H9 (cell line): ENCODE results near the gene AGAP5. TPM values are rescaled to one million over a fixed set of nuclear protein-coding genes. Genes with fewer than 3 reads are reported as not detected.
A peak's percentile ranks its signal among the peaks of the same experiment; 100 is the strongest.

Experiments used
- DNase-seq: peaks from one replicate; pipeline ENCODE4 v3.0.0-alpha.2; 2017
- H2AFZ ChIP-seq: one replicate; pipeline ENCODE4 v1.6.1; 2013; ENCODE audit warnings: mild to moderate bottlenecking, low read length, control low read depth, moderate library complexity
- H2AK5ac ChIP-seq: 2 replicates; pipeline ENCODE4 v1.6.1; 2013; ENCODE audit warnings: low read length, control low read depth, mixed read lengths; ENCODE audit not compliant: insufficient read length
- H2BK120ac ChIP-seq: one replicate; pipeline ENCODE4 v1.6.1; 2013; ENCODE audit warnings: low read depth, mild to moderate bottlenecking, low read length, control low read depth, inconsistent platforms; ENCODE audit not compliant: poor library complexity, severe bottlenecking
- H2BK12ac ChIP-seq: 2 replicates; pipeline ENCODE4 v1.6.1; 2013; ENCODE audit warnings: low read length, control low read depth, mixed read lengths, low read depth; ENCODE audit not compliant: insufficient read length
- H2BK15ac ChIP-seq: 2 replicates; pipeline ENCODE4 v1.6.1; 2013; ENCODE audit warnings: low read depth, low read length, control low read depth
- H2BK20ac ChIP-seq: one replicate; pipeline ENCODE4 v1.6.1; 2013; ENCODE audit warnings: low read depth, mild to moderate bottlenecking, low read length, control low read depth, inconsistent platforms; ENCODE audit not compliant: poor library complexity, severe bottlenecking
- H2BK5ac ChIP-seq: 2 replicates; pipeline ENCODE4 v1.6.1; 2013; ENCODE audit warnings: low read length, control low read depth, mixed read lengths; ENCODE audit not compliant: insufficient read length
- H3K14ac ChIP-seq: 2 replicates; pipeline ENCODE4 v1.6.1; 2013; ENCODE audit warnings: low read length, control low read depth; ENCODE audit not compliant: insufficient read depth
- H3K18ac ChIP-seq: 2 replicates; pipeline ENCODE4 v1.6.1; 2013; ENCODE audit warnings: low read depth, mild to moderate bottlenecking, mixed read lengths, low read length, control low read depth; ENCODE audit not compliant: insufficient read length
- H3K23ac ChIP-seq: 2 replicates; pipeline ENCODE4 v1.6.1; 2013; ENCODE audit warnings: low read length, control low read depth, mixed read lengths, low read depth; ENCODE audit not compliant: insufficient read length
- H3K23me2 ChIP-seq: 2 replicates; pipeline ENCODE4 v1.6.1; 2013; ENCODE audit warnings: low read depth, mild to moderate bottlenecking, mixed read lengths, low read length, control low read depth; ENCODE audit not compliant: insufficient read length, poor library complexity, severe bottlenecking
- H3K27ac ChIP-seq: 2 replicates; pipeline ENCODE4 v1.5.1; 2013; ENCODE audit warnings: low read length, control low read depth, mixed read lengths, low read depth; ENCODE audit not compliant: insufficient read length
- H3K27me3 ChIP-seq: 2 replicates; pipeline ENCODE4 v1.6.1; 2013; ENCODE audit warnings: low read length, control low read depth, inconsistent platforms; ENCODE audit not compliant: insufficient read depth
- H3K4ac ChIP-seq: 2 replicates; pipeline ENCODE4 v1.6.1; 2013; ENCODE audit warnings: low read depth, mild to moderate bottlenecking, control low read depth, inconsistent platforms, low read length, moderate library complexity
- H3K4me1 ChIP-seq: 2 replicates; pipeline ENCODE4 v1.6.1; 2013; ENCODE audit warnings: low read length, control low read depth, inconsistent platforms; ENCODE audit not compliant: insufficient read depth
- H3K4me2 ChIP-seq: 2 replicates; pipeline ENCODE4 v1.6.1; 2013; ENCODE audit warnings: low read length, control low read depth, mixed read lengths; ENCODE audit not compliant: insufficient read length, insufficient read depth
- H3K56ac ChIP-seq: 2 replicates; pipeline ENCODE4 v1.6.1; 2013; ENCODE audit warnings: low read depth, mild to moderate bottlenecking, mixed read lengths, low read length, control low read depth; ENCODE audit not compliant: insufficient read length
- H3K79me1 ChIP-seq: 2 replicates; pipeline ENCODE4 v1.6.1; 2013; ENCODE audit warnings: low read depth, mild to moderate bottlenecking, moderate library complexity, low read length, control low read depth, inconsistent platforms; ENCODE audit not compliant: insufficient read depth, poor library complexity, severe bottlenecking
- H3K79me2 ChIP-seq: 2 replicates; pipeline ENCODE4 v1.6.1; 2013; ENCODE audit warnings: low read length, control low read depth, inconsistent platforms; ENCODE audit not compliant: insufficient read depth
- H3K9ac ChIP-seq: 2 replicates; pipeline ENCODE4 v1.6.1; 2013; ENCODE audit warnings: low read length, control low read depth, mixed read lengths; ENCODE audit not compliant: insufficient read length; ENCODE audit errors: extremely low read depth
- H3K9me3 ChIP-seq: one replicate; pipeline ENCODE4 v1.6.1; 2013; ENCODE audit warnings: low read depth, low read length, inconsistent platforms; ENCODE audit not compliant: control insufficient read depth
- H3T11ph ChIP-seq: one replicate; pipeline ENCODE4 v1.6.1; 2013; ENCODE audit warnings: mild to moderate bottlenecking, low read length, control low read depth, inconsistent platforms
- H4K20me1 ChIP-seq: one replicate; pipeline ENCODE4 v1.6.1; 2013; ENCODE audit not compliant: control insufficient read depth, insufficient read length, insufficient read depth
- H4K5ac ChIP-seq: 2 replicates; pipeline ENCODE4 v1.6.1; 2013; ENCODE audit warnings: low read depth, mild to moderate bottlenecking, mixed read lengths, low read length, control low read depth; ENCODE audit not compliant: insufficient read length
- H4K8ac ChIP-seq: replicated peaks from 2 replicates; pipeline ENCODE4 v1.6.1; 2013; ENCODE audit warnings: low read length, control low read depth, mixed read lengths, low read depth; ENCODE audit not compliant: insufficient read length
- H4K91ac ChIP-seq: 2 replicates; pipeline ENCODE4 v1.6.1; 2013; ENCODE audit warnings: low read depth, mild to moderate bottlenecking, moderate library complexity, mixed read lengths, low read length, control low read depth; ENCODE audit not compliant: insufficient read length
- H3K27ac Mint-ChIP-seq, 3 experiments: 2 replicates in 2 of 3; 3 replicates in 1 of 3; pipeline ENCODE4 v1.8.0; 2020 to 2021; ENCODE audit warnings: mixed read lengths in 3 of 3, mild to moderate bottlenecking in 1 of 3, moderate library complexity in 1 of 3
- H3K27me3 Mint-ChIP-seq: 2 replicates; pipeline ENCODE4 v1.8.0; 2021; ENCODE audit warnings: low read depth, mild to moderate bottlenecking, moderate library complexity, mixed read lengths
- H3K36me3 Mint-ChIP-seq, 3 experiments: 2 replicates in 2 of 3; 3 replicates in 1 of 3; pipeline ENCODE4 v1.8.0; 2020 to 2021; ENCODE audit warnings: low read depth in 3 of 3, mixed read lengths in 3 of 3; ENCODE audit not compliant: insufficient read depth in 1 of 3
- H3K4me1 Mint-ChIP-seq, 2 experiments: 2 replicates each; pipeline ENCODE4 v1.8.0; 2020; ENCODE audit warnings: mixed read lengths in 2 of 2
- H3K4me3 Mint-ChIP-seq, 2 experiments: 2 replicates in 1 of 2; 3 replicates in 1 of 2; pipeline ENCODE4 v1.8.0; 2020 to 2021; ENCODE audit warnings: mild to moderate bottlenecking in 2 of 2, mixed read lengths in 2 of 2, moderate library complexity in 1 of 2
- H3K9me3 Mint-ChIP-seq, 2 experiments: 2 replicates in 1 of 2; 3 replicates in 1 of 2; pipeline ENCODE4 v1.8.0; 2020; ENCODE audit warnings: mild to moderate bottlenecking in 2 of 2, mixed read lengths in 2 of 2, moderate library complexity in 1 of 2
- CTCF ChIP-seq: fragments of 200-600 bp; sonication (generic); conservative IDR thresholded peaks from 3 replicates; pipeline ENCODE4 v1.8.0; 2021; ENCODE audit warnings: antibody characterized with exemption, mild to moderate bottlenecking
- WGBS: extraction: QIAGEN DNeasy Blood & Tissue Kit; methylation state at CpG from one replicate; pipeline ENCODE4 v1.1.7; 2013; ENCODE audit warnings: missing lambda C conversion rate, low lambda C conversion rate, mixed read lengths; ENCODE audit not compliant: insufficient read length; ENCODE audit errors: extremely low coverage; 5-methylcytosine and 5-hydroxymethylcytosine counted together
- total RNA-seq: library from RNA; stranded (reverse); gene quantifications from 2 replicates; pipeline ENCODE4 v1.2.1, GENCODE V29; 2021

Gene AGAP5
- total RNA-seq, 1 experiment from 2014 or later = 5.2 TPM

- no peak overlapping the region for H3K56ac ChIP-seq
- H2AFZ ChIP-seq = no peak overlapping the region
Measured at GRCh38 chr10:73647875-73648651, 49.8 kb downstream of the AGAP5 start.

More at GRCh38 chr10:73647875-73648651, 49.8 kb downstream of the AGAP5 start:
- Histone ChIP-seq H2BK5ac (no peak overlapping the region), H3K79me1 (no peaks in the 10 kb centered on the region), H4K8ac (no peak overlapping the region), H3K79me2 (no peaks in the 10 kb centered on the region), H4K91ac (no peak overlapping the region), H3K9me3 (no peaks in the 10 kb centered on the region), H3K18ac (no peak overlapping the region), H3K4me2 (peak overlapping the region; percentile 26), H3K27me3 (no peaks in the 10 kb centered on the region), H3K9ac (no peak overlapping the region), H2AK5ac (no peak overlapping the region), H2BK15ac (no peak overlapping the region), H4K5ac (no peak overlapping the region), H2BK120ac (no peak overlapping the region), H3K4ac (no peak overlapping the region), H2BK12ac (no peak overlapping the region), H3K23me2 (peaks cover 4% of the 10 kb centered on the region), H2BK20ac (no peak overlapping the region), H3K27ac (no peak overlapping the region), H3K14ac (no peak overlapping the region; the same call in 1 of the 2 replicates), H4K20me1 (no peaks in the 10 kb centered on the region), H3K23ac (no peak overlapping the region), H3T11ph (no peak overlapping the region), H3K4me1 (peaks cover 3% of the 10 kb centered on the region; the same call in 1 of the 2 replicates)
- peaks cover 2% of the 10 kb centered on the region for H3K27me3 Mint-ChIP-seq
- TF ChIP-seq CTCF = no peak
- DNase-seq = peak; percentile 43
- H3K4me1 Mint-ChIP-seq = peaks cover 18 to 22% of the 10 kb centered on the region in 2 experiments
- peak overlapping the region; percentile 71 to 88 for H3K4me3 Mint-ChIP-seq
- no peak overlapping the region; a peak in 1 of 7 replicates for H3K27ac Mint-ChIP-seq
- no peaks in the 10 kb centered on the region for H3K9me3 Mint-ChIP-seq
- no peaks in the 10 kb centered on the region for H3K36me3 Mint-ChIP-seq
- WGBS = no CpG with 5 or more reads among the region's 35 CpGs
